ENCODE results near the gene BNC2. TPM values are rescaled to one million over a fixed set of nuclear protein-coding genes. Genes with fewer than 3 reads are reported as not detected.
"Not testable (repeated sequence)": the region's sequence is repeated elsewhere in the genome, so short reads cannot be mapped to it uniquely, and the experiment has no call there.

BNC2 gene
- total RNA-seq, 1 experiment from 2014 or later = 16.1 TPM

DNA sequence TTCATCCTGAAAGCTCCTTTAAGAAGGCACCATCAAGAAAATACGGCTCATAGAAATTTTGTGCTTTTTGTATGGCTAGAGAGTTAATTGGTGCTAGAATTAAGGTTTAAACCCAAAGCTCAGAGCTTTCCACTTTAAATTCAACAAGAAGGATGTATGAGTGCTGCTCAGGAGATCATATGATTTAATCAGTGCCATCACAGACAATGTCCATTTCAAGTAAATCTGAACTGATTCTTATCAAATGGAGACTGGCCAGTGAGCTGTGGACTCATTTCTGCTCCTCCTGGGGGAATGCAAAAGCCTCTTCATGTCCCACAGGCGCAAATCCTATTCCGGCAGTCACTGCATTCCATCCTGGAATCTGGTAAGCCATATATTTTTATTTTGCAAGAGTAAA, 327.2 kb downstream of the BNC2 start:
- no peaks in the 10 kb centered on the region for H3K27me3 ChIP-seq
- H3K27ac ChIP-seq = no peak overlapping the region
- H3K9me3 ChIP-seq (replicated peaks) = no peaks in the 10 kb centered on the region
- DNase-seq = no peak
- no peaks in the 10 kb centered on the region for H3K4me1 ChIP-seq
- no peaks in the 10 kb centered on the region; the same call in 1 of the 2 replicates for H3K36me3 ChIP-seq
- H3K4me3 ChIP-seq = no peak overlapping the region

DNA sequence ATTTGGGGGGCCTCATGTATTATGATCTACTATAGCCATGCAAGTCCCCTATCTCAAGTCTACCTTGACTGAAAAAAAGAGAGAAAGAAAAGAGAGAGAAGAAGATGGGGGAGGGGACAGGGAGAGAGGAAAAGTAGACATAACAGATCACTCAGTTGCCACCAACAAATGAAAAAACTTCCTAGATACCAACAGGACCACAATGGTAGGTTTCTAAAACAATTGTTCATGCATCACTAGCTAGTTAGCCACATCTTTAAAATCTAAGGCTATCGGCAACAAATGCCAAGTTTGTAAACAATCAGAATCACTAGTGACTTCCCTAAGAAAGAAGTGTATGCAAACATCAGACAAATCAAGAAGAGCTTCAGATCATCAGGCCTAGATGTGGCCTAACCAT, 328.2 kb downstream of the BNC2 start:
- no peak overlapping the region for H3K27ac ChIP-seq
- H3K4me3 ChIP-seq = no peak overlapping the region
- H3K4me1 ChIP-seq = no peaks in the 10 kb centered on the region
- no peaks in the 10 kb centered on the region for H3K27me3 ChIP-seq
- DNase-seq = no peak
- no peaks in the 10 kb centered on the region; the same call in 1 of the 2 replicates for H3K36me3 ChIP-seq
- H3K9me3 ChIP-seq (replicated peaks) = no peaks in the 10 kb centered on the region

DNA sequence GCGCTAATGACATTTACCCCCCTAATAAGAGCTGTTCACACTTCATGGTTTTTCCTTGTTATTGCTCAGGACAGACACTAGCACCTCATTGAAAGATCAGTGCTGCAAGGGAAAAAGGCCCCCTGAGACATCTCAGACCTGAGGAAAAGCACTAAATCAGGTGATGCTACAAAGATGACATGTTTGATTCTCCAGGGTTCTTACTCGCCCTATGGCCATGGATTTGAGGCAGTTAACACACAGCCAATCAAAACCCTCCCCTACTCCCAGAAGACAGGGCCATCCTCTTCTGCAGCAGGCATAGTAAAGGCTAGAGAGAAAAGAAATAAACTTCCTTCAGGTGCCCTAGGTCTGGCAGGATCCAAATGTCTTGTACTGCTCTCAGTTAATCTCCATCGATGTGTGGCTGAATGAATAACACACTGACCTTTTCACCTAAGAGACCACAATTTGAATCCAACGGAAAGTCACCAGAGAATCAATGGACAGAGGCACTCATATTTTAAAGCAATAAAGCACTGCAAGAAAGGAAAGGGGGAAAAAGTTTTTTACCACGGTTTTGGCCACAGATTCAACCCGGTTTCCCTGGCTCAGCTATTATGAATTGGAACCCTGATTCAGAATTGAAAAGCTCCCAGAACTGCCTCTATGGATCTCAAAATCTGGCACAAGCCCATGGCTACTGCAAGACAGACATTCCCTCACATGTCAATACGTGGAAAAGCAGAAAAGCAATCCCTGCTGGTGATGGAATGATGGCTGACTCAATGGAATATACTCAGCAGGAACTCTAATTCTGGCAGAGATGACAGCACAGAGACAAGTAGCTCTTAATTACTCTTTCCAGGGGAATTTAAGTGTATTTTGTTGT, 329.5 kb downstream of the BNC2 start:
- no peaks in the 10 kb centered on the region for H3K27me3 ChIP-seq
- H3K9me3 ChIP-seq (replicated peaks) = no peaks in the 10 kb centered on the region
- H3K4me1 ChIP-seq = no peaks in the 10 kb centered on the region
- H3K4me3 ChIP-seq = no peak overlapping the region
- no peak overlapping the region for H3K27ac ChIP-seq
- no peak for DNase-seq
- no peaks in the 10 kb centered on the region; the same call in 1 of the 2 replicates for H3K36me3 ChIP-seq

DNA sequence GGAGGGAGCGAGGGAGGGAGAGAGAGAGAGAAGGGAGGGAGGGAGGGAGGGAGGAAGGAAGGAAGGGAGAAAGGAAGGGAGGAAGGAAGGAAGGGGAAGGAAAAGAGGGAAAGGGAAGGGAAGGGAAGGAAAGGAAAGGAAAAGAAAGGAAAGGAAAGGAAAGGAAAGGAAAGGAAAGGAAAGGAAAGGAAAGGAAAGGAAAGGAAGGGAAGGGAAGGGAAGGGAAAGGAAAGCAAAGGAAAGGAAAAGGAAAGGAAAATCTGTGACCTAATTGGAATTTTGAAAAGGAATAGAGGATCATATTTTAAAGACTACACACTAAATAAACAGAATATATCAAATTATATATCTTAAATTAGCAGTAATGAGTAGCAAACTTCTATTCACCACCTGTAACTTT, 330.8 kb downstream of the BNC2 start:
- not testable (repeated sequence) for H3K4me1 ChIP-seq; H3K9me3 ChIP-seq (replicated peaks); H3K27ac ChIP-seq; H3K4me3 ChIP-seq; DNase-seq; H3K27me3 ChIP-seq; H3K36me3 ChIP-seq

DNA sequence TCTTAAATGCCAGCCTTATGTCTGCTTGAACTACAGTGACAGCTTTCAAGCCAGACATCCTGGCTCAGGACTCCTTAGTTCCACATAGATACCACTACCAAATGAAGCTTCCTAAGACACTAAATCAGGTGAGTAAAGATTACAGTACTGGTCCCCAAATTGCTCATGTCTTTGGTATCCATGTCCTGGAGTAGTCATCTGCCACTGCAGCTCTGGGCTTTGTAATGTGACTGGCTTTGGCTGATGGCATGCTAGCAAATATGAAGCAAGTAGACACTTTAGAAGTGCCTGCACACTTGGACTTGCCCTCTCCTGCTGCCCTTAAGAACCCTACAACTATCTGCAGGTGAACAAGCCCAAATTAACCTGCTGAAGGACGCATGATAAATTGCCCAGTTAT, 334.9 kb downstream of the BNC2 start:
- Histone ChIP-seq H3K27me3 (no peaks in the 10 kb centered on the region), H3K9me3 (replicated peaks) (no peaks in the 10 kb centered on the region), H3K4me3 (no peak overlapping the region), H3K36me3 (peaks cover 3% of the 10 kb centered on the region; the same call in 1 of the 2 replicates), H3K27ac (no peak overlapping the region), H3K4me1 (peaks cover 15% of the 10 kb centered on the region)
- DNase-seq = no peak

DNA sequence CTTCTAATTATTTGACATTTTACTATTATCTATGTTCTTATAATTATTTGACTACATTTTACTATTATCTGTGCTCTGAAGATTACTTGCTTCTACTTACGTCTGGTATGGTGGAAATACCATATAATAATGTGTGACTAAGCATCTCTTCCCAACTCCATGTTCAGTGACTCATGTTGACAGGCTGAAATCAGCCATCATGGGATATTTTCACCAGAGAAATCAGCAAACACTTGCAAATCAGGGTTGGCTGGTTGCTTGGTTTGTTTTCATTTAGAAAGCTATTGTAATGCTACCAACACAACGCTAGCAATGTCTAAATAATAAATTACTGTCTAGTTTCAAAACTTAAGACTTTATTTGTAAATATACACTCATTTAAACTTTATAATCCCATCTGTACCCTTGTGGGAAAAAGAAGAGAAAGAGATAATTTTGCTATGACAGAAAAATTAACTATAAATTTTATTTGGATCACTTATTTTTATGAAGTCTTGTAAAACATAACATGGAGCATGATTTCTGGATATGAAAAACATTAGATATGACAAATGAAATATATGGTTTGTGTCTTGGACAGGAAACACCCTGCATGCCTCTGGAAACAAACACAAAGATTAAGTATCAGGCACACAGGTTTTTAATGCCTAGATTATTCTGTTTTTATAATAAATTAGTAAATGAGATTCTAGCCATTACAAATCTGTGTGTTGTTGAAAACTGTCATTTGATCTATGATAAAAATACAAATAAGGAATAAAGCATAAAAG, 337.6 kb downstream of the BNC2 start:
- no peak overlapping the region for H3K4me3 ChIP-seq
- peaks cover 3% of the 10 kb centered on the region; the same call in 1 of the 2 replicates for H3K36me3 ChIP-seq
- no peak overlapping the region; the same call in 1 of the 2 replicates for H3K27ac ChIP-seq
- DNase-seq = no peak
- no peaks in the 10 kb centered on the region for H3K27me3 ChIP-seq
- H3K9me3 ChIP-seq (replicated peaks) = no peaks in the 10 kb centered on the region
- peaks cover 15% of the 10 kb centered on the region for H3K4me1 ChIP-seq

DNA sequence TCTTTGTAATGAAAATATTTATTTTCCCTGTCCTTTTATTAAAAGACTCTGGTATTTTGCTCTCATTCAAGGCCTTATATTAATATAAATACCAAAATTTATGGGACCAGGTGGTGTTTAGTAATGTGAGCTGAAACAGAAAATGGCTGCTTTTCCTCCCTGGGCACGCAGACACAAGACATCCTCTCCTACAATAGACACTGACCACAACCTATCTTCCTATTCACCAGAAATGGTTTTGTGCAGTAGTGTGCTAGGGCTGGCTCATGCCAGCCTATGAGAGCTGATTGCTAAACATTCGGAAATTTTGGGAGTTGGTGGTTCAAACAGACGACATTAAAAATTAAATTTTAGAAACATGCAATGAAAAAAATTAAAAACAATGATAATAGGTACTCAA, 338.2 kb downstream of the BNC2 start:
- no peaks in the 10 kb centered on the region for H3K27me3 ChIP-seq
- no peaks in the 10 kb centered on the region for H3K9me3 ChIP-seq (replicated peaks)
- 0 out of 2 replicates have a peak, but pooled peaks cover 3% of the 10 kb centered on the region for H3K36me3 ChIP-seq
- H3K4me3 ChIP-seq = no peak overlapping the region
- H3K27ac ChIP-seq = no peak overlapping the region; the same call in 1 of the 2 replicates
- peaks cover 15% of the 10 kb centered on the region for H3K4me1 ChIP-seq
- DNase-seq = peak in 1 of 2 experiments; percentile 22

DNA sequence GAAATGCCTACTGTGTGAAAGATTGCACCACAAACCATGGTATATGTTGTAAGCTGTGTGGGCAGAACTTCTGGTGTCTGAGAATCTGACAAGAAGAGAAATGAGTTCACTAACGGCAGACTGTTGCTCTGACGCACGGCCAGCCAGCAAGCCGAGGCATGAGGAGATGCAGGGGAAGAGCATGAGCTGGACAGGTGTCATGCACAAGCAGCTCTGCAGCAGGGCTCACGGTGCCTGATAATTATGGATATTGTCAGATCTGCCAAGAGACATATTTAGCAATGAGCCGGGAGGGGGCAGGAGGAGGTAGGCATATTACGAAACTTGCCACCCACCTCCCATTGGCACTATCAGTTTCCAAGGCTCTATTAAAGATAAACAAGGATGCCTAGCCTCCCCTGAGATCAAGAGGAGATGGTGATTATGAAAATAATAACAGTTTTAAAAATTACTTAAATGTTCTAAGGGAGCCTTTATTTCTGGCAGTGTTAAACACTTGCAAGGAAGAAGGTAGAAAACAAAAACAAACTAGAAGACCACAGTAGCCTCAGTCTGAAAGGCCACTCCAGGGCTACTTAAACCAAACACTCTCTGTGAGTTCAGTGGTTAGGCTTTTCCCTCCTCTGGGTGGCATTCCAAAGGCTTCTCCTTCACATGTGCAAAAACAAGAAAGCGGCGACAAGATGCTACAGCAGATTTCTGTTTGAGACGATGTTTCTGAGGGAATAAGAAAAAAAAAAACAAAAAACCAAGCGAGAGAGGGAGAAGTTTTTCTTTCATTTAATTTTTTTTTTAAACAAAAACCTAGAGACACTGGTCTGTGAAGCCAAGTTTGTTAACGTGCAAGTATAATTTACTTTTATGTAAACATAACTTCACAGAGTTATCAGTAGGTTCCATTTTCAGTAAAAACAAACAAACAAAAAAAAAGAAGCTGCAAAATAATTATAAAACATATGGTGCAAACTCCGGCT, 339.5 kb downstream of the BNC2 start:
- DNase-seq = peak in 1 of 2 experiments; percentile 6
- Histone ChIP-seq H3K36me3 (0 out of 2 replicates have a peak, but pooled peaks cover 3% of the 10 kb centered on the region), H3K27me3 (no peaks in the 10 kb centered on the region), H3K27ac (no peak overlapping the region), H3K4me3 (no peak overlapping the region), H3K4me1 (peaks cover 15% of the 10 kb centered on the region), H3K9me3 (replicated peaks) (no peaks in the 10 kb centered on the region)

DNA sequence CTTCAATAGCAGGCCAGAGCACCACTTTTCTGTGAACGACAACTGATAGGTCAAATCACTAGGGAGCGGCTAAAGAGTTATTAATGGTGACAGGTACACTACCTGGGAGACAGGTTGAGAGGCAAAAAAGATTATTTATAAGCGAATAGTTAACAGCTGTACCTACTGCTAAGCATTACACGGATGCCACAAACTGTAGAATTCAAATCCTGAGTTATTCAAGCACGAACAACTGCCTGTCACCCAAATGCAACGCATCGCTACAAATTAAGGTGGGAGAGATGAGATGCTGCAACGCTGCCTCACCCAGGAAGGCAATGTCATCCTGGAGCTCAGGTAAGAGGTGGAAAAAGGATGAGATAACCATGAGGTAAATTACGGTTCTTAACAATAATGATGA, 342.9 kb downstream of the BNC2 start:
- H3K4me1 ChIP-seq = peaks cover 15% of the 10 kb centered on the region
- no peak for DNase-seq

DNA sequence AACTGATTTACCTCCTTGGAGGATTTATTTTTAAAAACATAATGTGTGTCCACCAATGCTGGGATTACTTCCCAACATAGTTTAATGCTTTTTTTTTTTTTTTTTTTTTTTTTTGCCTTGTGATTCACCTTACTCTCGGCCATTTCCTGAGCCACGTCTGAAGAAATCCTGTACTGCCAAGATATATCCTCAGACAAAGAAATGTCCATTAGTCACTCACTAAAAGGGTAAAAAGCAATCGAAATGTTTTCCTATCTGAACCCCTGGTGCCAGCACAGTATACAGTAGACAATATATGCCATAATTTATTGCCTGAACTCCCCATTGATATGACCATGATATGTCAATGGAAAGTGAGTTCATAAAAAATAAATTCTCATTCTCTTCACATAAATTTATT, 344.1 kb downstream of the BNC2 start:
- H3K4me1 ChIP-seq = peaks cover 14% of the 10 kb centered on the region
- no peak overlapping the region for H3K27ac ChIP-seq
- no peaks in the 10 kb centered on the region for H3K27me3 ChIP-seq
- H3K36me3 ChIP-seq = no peaks in the 10 kb centered on the region
- H3K4me3 ChIP-seq = no peak overlapping the region
- H3K9me3 ChIP-seq (replicated peaks) = no peaks in the 10 kb centered on the region
- no peak for DNase-seq

More for the DNA sequence above, 342.9 kb downstream of the BNC2 start:
- H3K4me3 ChIP-seq = no peak overlapping the region
- no peak overlapping the region for H3K27ac ChIP-seq
- H3K27me3 ChIP-seq = no peaks in the 10 kb centered on the region
- H3K36me3 ChIP-seq = no peaks in the 10 kb centered on the region
- no peaks in the 10 kb centered on the region for H3K9me3 ChIP-seq (replicated peaks)

DNA sequence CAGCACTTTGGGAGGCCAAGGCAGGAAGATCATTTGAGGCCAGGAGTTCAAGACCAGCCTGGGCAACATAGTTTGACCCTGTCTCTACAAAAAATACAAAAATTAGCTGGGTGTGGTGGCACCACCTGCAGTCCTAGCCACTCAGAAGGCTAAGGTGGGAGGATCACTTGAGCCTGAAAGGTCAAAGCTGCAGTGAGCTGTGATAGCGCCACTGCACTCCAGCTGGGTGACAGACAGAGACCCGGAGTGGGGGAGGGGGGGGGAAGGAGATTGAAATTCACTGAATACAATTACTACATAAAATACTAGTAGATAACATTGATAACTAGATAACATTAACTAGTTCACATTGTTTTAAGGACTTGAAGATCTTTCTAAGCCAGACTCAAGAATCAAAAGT, 345.6 kb downstream of the BNC2 start:
- H3K4me3 ChIP-seq = no peak overlapping the region
- H3K27ac ChIP-seq = no peak overlapping the region
- peaks cover 16% of the 10 kb centered on the region for H3K4me1 ChIP-seq
- no peak for DNase-seq
- H3K36me3 ChIP-seq = no peaks in the 10 kb centered on the region
- no peaks in the 10 kb centered on the region for H3K27me3 ChIP-seq
- no peaks in the 10 kb centered on the region for H3K9me3 ChIP-seq (replicated peaks)

DNA sequence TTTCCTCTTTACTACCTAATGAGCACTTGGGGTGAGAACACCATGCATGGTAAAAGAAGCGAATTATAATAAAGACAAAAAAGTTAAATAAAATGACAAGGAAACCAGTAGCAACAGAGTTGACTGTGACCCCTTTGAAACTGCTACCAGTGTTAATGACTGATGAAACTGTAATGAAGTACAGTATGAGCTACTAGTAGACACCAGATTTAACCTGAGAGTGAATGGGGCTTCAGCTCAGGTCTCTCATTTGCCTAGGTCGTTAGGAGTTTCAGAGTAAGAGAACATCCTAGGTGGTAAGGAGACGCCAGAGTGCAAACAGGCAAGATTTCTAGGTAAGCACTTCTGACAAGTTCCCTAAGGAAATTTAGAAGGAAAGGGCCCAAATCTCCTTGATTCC, 346.4 kb downstream of the BNC2 start:
- Histone ChIP-seq H3K9me3 (replicated peaks) (no peaks in the 10 kb centered on the region), H3K36me3 (no peaks in the 10 kb centered on the region), H3K4me3 (no peak overlapping the region), H3K27me3 (no peaks in the 10 kb centered on the region), H3K27ac (no peak overlapping the region), H3K4me1 (peaks cover 16% of the 10 kb centered on the region)
- no peak for DNase-seq

DNA sequence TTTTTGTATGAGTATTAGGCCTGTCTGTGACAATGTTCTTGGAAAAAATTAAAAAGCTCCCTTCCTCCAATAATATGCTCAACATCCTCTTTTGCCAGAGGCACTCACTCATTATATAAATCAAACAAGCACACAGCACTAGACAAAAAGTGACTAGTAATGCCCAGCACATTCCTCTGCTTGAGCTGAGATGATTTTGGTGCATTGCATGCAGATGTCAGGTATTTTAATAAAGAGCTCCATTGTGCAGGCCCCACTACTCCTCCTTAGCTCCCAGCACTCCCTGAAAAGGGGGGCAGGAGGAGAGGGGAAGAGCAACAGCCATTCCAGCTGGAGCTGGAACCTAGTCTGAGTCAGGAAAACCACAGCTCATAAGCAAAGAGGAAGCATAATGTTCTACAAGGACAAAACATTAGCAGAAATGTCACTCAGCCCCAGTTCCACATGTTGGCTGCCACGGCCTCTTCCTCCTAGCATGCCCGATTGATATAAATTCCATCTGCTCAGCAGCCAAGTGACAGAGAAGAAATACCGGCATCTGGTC, 348.5 kb downstream of the BNC2 start:
- H3K36me3 ChIP-seq = no peaks in the 10 kb centered on the region
- peak overlapping the region; percentile 74 for H3K27ac ChIP-seq
- peak overlapping the region; percentile 29 for H3K4me3 ChIP-seq
- peaks cover 16% of the 10 kb centered on the region for H3K4me1 ChIP-seq
- no peaks in the 10 kb centered on the region for H3K9me3 ChIP-seq (replicated peaks)
- no peaks in the 10 kb centered on the region for H3K27me3 ChIP-seq
- DNase-seq = peak; percentile 83 to 86

DNA sequence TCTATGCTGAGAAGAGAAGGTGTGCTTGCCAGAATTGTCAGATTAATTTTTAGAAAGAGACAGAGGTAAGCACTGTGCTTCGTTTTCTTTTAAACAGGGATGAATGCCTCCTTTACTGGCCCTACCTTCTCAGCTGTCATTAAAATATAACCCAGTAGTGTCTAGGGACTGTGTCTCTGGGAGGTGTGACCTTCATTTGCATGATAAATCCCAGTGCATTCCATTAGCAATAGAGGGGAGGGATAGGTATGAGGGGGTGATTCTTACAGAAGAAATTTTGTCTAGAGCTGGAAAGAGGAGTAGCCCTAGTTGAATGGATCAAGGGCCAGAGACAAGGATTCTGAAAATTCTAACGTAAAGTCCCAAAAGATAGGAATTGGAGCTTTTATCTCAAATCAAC, 351.5 kb downstream of the BNC2 start:
- peaks cover 31% of the 10 kb centered on the region for H3K4me1 ChIP-seq
- DNase-seq = no peak
- no peak overlapping the region for H3K27ac ChIP-seq
- H3K36me3 ChIP-seq = no peaks in the 10 kb centered on the region
- no peaks in the 10 kb centered on the region for H3K9me3 ChIP-seq (replicated peaks)
- no peaks in the 10 kb centered on the region for H3K27me3 ChIP-seq
- H3K4me3 ChIP-seq = no peak overlapping the region
